Measurements from ENCODE around the gene DARS2.

The DARS2 gene

DNA sequence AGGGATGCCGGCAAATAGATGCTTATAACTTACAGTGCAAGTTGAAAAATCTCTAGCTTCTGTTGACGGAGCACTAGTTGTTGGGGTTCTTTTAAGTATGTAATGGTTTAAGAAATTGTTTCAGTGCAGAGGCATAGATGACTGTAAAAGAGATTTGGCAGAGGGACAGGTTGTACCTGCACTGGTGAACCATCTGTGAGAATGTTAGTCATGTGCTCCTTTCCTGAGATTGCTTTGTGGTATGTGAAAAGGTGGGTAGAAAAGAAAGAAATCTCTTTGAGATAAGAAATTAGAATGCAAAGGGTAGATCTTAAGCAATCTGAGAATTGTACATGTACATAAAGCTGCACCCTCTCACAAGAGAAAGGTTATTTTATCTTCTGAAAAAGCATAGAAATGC, 63.2 kb downstream of the DARS2 start:
- DNase-seq (ENCODE audit: low spot score), result no peak

DNA sequence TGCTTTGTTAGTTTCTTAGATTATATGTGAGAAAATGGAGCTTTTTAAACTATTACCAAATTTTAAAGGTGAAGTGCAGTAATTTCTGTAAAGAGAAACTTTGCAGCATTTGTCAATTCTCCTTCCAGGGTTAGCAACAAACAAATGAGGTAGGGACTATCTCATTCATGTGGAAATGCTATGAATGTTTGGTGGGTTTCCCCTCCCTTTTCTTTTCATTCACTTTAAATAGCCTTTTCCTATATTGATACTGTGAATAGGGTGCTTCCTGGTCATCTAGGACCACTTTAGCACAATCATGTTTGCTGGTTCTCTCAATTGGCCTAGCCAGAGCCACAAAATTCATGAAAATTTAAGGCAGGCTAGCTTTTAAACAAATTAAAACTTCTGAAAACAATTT, 64.3 kb downstream of the DARS2 start:
- no peak for DNase-seq (ENCODE audit: low spot score)

GRCh38 chr1:173889885-173890284, 65.4 kb downstream of the DARS2 start:
- DNase-seq (ENCODE audit: low spot score), result no peak

- no peak for DNase-seq (ENCODE audit: low spot score)
Measured at GRCh38 chr1:173893611-173894010, 69.1 kb downstream of the DARS2 start.

DNA sequence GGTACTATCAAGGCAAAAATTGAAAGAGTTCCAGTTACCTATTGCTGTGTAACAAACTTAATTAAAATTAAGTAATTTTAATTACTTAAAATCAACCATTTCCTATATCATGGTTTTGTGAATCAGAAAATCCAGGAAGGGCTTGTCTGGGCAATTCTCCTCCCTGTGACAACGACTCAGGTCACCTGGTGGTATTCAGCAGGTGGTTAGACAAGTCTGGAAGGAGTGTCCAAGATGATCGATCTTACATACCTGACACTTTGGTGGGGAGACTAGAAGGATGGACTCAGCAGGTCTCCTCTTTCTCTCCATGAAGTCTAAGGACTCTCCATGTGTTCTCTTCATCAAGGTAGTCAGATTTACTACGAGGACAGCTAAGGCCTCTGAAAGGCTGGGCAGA, 69.7 kb downstream of the DARS2 start:
- DNase-seq (ENCODE audit: low spot score), result no peak

DNA sequence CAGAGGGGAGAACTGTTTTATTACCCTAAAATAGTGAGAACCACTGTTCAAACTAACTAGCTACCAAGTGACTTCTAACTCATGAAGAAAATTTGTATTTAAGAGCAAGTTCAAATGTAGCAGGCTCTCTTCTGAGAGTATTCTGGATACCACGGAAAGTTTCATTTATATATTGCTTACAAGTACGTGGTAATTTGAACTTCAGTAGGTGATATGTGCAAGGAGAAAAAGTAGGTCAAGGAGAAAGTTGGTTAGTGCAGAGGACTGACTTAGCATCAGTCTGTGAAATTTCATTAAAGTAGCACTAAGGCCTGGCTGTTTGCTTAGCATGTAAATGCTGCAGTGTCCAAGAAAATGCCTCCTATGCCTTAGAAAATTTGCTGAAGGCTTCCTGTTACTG, 76.0 kb downstream of the DARS2 start:
- no peak for DNase-seq (ENCODE audit: low spot score)

- no peak for DNase-seq (ENCODE audit: low spot score)
Measured at GRCh38 chr1:173900992-173901391, 76.5 kb downstream of the DARS2 start.

- DNase-seq (ENCODE audit: low spot score), result no peak
Measured at GRCh38 chr1:173903827-173904531, 79.5 kb downstream of the DARS2 start.
